Stimulated activated naive CD4-positive, alpha-beta T cell treated with Interleukin-2 at 50 U/mL for 16 hours (primary cell): ENCODE data around the gene FOXO4.

ENCODE experiments used
- DNase-seq: peaks from one replicate; lab custom pipeline; 2025; lab: John Stamatoyannopoulos, UW

Gene FOXO4

GRCh38 chrX:71099736-71100135 is 4.1 kb downstream of the FOXO4 start:
- no peak for DNase-seq

DNA sequence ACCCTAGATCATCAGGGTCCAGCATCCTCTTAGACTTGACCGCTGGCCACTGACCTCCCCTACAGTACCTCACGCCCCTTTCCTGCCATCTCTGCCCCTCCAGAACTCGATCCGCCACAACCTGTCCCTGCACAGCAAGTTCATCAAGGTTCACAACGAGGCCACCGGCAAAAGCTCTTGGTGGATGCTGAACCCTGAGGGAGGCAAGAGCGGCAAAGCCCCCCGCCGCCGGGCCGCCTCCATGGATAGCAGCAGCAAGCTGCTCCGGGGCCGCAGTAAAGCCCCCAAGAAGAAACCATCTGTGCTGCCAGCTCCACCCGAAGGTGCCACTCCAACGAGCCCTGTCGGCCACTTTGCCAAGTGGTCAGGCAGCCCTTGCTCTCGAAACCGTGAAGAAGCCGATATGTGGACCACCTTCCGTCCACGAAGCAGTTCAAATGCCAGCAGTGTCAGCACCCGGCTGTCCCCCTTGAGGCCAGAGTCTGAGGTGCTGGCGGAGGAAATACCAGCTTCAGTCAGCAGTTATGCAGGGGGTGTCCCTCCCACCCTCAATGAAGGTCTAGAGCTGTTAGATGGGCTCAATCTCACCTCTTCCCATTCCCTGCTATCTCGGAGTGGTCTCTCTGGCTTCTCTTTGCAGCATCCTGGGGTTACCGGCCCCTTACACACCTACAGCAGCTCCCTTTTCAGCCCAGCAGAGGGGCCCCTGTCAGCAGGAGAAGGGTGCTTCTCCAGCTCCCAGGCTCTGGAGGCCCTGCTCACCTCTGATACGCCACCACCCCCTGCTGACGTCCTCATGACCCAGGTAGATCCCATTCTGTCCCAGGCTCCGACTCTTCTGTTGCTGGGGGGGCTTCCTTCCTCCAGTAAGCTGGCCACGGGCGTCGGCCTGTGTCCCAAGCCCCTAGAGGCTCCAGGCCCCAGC is 5.2 kb downstream of the FOXO4 start:
- no peak for DNase-seq

GRCh38 chrX:71102292-71102691 is 6.6 kb downstream of the FOXO4 start:
- no peak for DNase-seq

- DNase-seq = peak; percentile 30
Measured at GRCh38 chrX:71103110-71103983, 7.7 kb downstream of the FOXO4 start.

GRCh38 chrX:71105628-71106027 is 10.0 kb downstream of the FOXO4 start:
- DNase-seq = no peak

- DNase-seq = no peak
Measured at GRCh38 chrX:71106427-71106826, 10.8 kb downstream of the FOXO4 start, which contains the start of gene CXorf65. CXorf65 (minus strand) TSS chrX:71106740; CDS start chrX:71106556, 184 bp downstream.

- no peak for DNase-seq
Measured at GRCh38 chrX:71107245-71107644, 11.6 kb downstream of the FOXO4 start.

DNA sequence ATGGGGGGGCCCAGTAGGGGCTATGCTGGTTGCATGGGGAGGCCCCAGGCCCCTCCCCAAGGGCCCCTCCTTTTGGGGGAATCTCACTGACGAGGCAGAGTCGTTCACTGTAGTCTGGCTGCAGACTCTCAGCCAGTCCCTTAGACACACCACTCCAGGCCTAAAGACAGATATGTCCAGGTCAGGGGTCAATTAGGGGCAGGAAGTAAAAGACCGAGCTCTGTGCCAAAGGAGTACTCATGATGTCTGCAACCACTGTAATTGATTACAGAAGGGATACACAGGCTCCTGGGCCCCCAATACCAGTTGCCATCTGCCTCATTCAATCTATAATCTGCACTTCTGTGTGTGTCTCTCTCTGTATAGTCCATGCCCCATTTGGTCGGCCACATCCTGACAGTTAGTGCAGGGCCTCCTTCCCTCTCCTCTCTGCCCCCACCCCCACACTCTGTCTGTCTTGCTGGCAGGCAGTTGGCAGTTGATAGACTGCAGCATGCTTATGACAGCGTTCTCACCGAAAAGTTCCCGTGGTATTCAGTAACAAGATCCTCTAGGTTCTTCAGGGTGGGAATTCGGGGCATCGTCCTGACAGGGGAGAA is 12.2 kb downstream of the FOXO4 start:
- peak; percentile 16 for DNase-seq

GRCh38 chrX:71109051-71109450 is 13.4 kb downstream of the FOXO4 start:
- DNase-seq = no peak

GRCh38 chrX:71111141-71111843 is 15.6 kb downstream of the FOXO4 start, which contains the start of gene IL2RG:
IL2RG (minus strand) TSS chrX:71111577; CDS start chrX:71111539, 38 bp downstream.
- DNase-seq = peak; percentile 73

GRCh38 chrX:71111921-71112431 is 16.3 kb downstream of the FOXO4 start:
- no peak for DNase-seq

- DNase-seq = no peak
Measured at GRCh38 chrX:71117358-71117757, 21.7 kb downstream of the FOXO4 start.

DNA sequence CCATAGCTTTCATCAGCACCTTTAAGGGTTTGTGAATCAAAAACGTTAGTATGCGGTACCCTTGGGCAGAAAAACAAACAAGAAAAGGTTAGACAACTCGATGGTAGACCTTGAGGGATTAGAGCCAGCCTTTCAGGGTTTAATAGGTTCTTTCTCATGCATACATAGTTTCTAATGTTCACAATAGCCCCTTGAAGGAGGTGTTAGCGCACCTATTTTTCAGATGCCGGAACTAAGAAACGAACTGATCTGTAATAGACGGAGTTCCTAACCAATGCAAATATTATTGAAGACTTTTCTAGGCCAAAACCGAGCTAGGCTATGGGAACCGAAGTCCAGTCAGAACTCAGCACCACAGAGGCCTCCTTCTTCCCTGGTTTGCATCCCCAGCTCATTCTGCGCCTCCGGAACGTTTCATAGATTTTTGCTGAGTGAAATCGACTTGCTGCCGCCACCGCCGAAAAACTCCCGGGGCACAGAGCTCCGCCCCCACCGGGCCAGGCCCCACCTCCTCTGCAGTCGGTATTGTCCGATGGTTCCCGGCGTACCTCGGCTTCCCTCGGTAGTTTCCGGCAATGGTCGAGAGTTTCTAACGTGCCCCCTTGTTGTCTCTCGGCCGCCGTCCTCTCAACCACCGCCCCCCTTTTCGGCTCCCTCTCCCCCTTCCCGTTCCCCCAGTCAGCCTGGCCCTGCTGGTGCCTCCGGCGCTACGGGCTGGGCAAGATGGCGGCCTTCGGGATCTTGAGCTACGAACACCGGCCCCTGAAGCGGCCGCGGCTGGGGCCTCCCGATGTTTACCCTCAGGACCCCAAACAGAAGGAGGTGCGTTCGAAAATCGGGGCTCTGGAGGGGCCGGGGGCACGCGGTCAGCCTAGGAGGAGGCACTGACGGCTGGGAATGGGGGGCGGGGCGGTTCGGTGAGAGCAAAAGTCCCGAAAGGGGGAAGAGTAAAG is 22.7 kb downstream of the FOXO4 start, which contains the start of gene MED12:
MED12 (plus strand) TSS at position 565 of the 953 bp plus-strand sequence; CDS start at position 724, 159 bp downstream.
- peak; percentile 78 for DNase-seq

DNA sequence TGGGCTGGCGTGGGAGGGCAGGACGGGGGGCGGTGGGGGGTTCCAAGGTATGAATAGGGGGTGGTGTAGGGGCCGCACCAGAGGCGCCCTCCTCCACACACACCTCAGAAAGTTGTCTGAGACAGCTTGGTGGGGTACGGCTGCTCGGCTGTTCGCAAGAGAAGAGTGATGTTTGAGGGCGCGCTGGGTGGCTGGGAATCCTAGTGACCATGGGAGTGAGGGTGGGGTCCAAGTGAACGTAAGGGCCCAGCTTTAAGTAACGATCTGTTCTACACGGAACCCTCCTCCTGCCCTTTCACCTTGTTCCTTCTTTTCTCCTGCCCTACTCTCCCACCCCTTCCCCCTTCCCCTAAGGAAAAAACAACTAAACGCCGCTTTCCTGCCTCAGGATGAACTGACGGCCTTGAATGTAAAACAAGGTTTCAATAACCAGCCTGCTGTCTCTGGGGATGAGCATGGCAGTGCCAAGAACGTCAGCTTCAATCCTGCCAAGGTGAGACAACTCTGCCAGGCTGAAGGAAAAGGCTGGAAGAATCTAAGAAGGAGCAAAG is 23.4 kb downstream of the FOXO4 start:
- no peak for DNase-seq

- no peak for DNase-seq
Measured at GRCh38 chrX:71128166-71128833, 32.6 kb downstream of the FOXO4 start.

GRCh38 chrX:71128915-71129765 is 33.5 kb downstream of the FOXO4 start:
- peak; percentile 58 for DNase-seq

DNA sequence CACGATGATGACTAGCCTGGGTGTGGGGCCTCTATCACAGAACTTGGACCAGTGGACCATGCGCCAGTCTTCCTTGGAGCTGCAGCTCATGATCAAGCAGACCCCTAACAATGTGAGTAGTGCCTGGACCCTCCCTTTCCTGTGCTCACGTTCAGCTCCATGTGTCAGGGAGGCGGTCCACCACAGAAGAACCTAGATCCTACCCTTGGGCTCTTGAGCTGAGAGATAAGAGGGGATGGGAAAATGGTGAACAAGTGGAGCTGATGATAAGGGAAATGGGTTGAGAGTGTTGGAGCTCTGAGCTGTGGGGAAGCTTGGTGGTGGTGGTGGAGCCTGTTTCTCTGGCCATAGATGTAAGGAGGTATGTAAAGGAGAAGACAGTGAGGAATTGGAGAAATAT is 35.9 kb downstream of the FOXO4 start:
- DNase-seq = no peak

DNA sequence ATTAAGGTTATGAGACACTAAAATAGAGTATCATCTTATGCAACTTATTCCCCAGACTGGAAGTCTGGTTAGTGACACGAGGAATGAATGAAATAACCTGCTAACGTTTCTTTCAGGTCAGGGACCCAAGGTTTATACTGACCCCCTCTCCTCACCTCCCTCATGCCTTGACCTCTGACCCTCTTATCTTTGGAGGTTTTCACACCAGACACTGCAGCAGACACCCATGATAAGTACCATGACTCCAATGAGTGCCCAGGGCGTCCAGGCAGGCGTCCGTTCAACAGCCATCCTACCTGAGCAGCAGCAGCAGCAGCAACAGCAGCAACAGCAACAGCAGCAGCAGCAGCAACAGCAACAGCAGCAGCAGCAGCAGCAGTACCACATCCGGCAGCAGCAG is 44.8 kb downstream of the FOXO4 start:
- DNase-seq = no peak
